ENCODE results near the gene ALDH4A1. TPM values are rescaled to one million over a fixed set of nuclear protein-coding genes. Genes with fewer than 3 reads are reported as not detected.

The ALDH4A1 gene
- total RNA-seq, 1 experiment from 2014 or later, result 31.0 TPM

DNA sequence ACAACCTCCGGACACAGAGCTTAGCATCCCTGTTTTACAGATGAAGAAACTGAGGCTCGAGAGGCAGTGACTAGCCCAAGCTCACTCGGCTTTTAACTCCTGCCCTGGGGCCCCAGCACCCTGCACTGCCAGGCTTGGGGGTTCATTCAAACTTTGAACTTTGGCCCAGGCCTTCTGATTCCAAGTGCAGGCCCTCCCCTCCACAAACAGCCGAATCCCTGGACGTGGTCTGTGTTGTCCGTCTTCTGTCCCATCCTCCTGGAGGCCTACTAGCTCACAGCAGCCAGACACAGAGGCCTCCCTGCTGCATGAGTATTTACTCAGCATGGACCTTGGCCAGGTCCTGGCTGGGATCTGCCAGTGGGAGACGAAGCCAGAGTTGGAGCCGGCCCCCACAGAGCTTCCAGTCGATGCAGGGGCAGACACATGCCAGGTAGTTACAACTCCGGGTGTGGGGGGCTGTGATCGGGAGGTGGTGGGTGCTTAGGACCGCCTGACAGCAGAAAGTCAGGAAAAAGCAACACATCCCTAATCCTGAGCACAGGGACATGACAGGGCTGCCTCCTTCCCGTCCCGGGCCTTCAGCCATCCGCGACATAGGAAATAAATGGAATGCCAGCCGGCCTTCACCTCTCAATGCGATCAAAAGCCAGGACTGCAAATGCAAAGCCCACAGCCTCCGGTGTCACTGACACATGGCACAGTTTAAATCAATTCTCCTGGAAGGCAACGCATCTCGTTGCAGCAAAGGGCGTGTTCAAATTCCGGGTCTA, 46.7 kb upstream of the ALDH4A1 start:
- peaks cover 37% of the 10 kb centered on the region for H3K4me1 Mint-ChIP-seq

DNA sequence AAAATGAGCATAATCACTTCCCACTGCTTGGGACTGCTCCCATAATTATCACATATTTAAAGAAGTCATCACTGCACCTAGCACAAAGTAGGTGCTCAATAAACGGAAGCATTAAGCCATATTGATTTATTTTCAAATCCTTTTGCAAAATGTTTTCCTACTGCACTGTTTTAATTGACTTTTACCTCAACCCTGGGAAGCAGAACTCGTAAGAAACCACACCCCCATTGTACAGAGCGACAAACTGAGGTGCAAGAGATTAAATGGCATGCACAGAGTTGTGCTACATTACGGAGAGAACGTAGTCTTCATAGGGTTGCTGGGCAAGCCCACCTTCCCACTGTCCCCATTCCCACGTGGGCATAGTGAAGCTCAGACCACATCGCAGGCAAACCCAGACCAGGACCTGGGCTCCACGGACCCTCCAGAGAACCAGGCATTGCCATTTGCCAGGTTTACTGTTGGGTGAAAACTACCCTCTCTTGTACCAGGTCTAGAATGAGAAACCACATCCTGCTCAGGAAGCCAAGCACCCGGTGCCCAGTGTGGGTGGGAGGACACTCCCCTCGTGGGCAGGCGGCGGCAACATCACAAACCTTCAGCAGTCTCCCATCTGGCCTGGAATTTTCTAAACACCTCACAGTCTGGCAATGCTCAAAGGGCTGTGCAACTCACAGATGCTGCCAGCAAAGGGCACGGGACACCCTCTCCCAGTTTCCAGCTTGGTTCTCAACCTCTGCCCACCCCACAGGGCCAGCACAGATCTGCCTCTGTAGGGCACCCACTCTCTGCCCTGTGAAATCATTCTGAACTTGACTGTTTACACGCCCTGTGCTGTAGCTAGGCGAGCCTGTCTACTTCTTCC, 45.9 kb upstream of the ALDH4A1 start:
- Mint-ChIP-seq H3K36me3 (no peaks in the 10 kb centered on the region), H3K4me1 (peaks cover 39% of the 10 kb centered on the region), H3K27me3 (ENCODE audit: low read depth) (no peaks in the 10 kb centered on the region), H3K4me3 (no peak overlapping the region), H3K9me3 (no peaks in the 10 kb centered on the region), H3K27ac (0 out of 2 replicates have a peak overlapping the region, but pooled peaks have one; percentile 36)
- no peak for TF ChIP-seq ZNF423 (CRISPR knock-in tag; IDR thresholded peaks at IDR 0.05)
- TF ChIP-seq ZNF317 (CRISPR knock-in tag; IDR thresholded peaks at IDR 0.05; ENCODE audit: borderline replicate concordance, low read depth), result no peak
- TF ChIP-seq ZNF263 (CRISPR knock-in tag; IDR thresholded peaks at IDR 0.05; ENCODE audit: low read depth), result no peak
- no peak for TF ChIP-seq ETV6 (CRISPR knock-in tag; IDR thresholded peaks at IDR 0.05)
- no peak for TF ChIP-seq JAZF1 (CRISPR knock-in tag; IDR thresholded peaks at IDR 0.05)
- no peak for TF ChIP-seq RELA (CRISPR knock-in tag; IDR thresholded peaks at IDR 0.05; ENCODE audit: borderline replicate concordance)
- TF ChIP-seq OVOL2 (CRISPR knock-in tag; IDR thresholded peaks at IDR 0.05; ENCODE audit: borderline replicate concordance), result no peak
- TF ChIP-seq, protein P1, sequence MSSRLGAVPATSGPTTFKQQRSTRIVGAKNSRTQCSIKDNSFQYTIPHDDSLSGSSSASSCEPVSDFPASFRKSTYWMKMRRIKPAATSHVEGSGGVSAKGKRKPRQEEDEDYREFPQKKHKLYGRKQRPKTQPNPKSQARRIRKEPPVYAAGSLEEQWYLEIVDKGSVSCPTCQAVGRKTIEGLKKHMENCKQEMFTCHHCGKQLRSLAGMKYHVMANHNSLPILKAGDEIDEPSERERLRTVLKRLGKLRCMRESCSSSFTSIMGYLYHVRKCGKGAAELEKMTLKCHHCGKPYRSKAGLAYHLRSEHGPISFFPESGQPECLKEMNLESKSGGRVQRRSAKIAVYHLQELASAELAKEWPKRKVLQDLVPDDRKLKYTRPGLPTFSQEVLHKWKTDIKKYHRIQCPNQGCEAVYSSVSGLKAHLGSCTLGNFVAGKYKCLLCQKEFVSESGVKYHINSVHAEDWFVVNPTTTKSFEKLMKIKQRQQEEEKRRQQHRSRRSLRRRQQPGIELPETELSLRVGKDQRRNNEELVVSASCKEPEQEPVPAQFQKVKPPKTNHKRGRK (CRISPR knock-in tag; IDR thresholded peaks at IDR 0.05; ENCODE audit: borderline replicate concordance), result no peak
- TF ChIP-seq, protein P2, sequence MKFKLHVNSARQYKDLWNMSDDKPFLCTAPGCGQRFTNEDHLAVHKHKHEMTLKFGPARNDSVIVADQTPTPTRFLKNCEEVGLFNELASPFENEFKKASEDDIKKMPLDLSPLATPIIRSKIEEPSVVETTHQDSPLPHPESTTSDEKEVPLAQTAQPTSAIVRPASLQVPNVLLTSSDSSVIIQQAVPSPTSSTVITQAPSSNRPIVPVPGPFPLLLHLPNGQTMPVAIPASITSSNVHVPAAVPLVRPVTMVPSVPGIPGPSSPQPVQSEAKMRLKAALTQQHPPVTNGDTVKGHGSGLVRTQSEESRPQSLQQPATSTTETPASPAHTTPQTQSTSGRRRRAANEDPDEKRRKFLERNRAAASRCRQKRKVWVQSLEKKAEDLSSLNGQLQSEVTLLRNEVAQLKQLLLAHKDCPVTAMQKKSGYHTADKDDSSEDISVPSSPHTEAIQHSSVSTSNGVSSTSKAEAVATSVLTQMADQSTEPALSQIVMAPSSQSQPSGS (CRISPR knock-in tag; IDR thresholded peaks at IDR 0.05; ENCODE audit: borderline replicate concordance, low read depth), result no peak
- TF ChIP-seq, protein P3, sequence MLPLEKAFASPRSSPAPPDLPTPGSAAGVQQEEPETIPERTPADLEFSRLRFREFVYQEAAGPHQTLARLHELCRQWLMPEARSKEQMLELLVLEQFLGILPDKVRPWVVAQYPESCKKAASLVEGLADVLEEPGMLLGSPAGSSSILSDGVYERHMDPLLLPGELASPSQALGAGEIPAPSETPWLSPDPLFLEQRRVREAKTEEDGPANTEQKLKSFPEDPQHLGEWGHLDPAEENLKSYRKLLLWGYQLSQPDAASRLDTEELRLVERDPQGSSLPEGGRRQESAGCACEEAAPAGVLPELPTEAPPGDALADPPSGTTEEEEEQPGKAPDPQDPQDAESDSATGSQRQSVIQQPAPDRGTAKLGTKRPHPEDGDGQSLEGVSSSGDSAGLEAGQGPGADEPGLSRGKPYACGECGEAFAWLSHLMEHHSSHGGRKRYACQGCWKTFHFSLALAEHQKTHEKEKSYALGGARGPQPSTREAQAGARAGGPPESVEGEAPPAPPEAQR (CRISPR knock-in tag; IDR thresholded peaks at IDR 0.05), result no peak
- TF ChIP-seq, protein P4, sequence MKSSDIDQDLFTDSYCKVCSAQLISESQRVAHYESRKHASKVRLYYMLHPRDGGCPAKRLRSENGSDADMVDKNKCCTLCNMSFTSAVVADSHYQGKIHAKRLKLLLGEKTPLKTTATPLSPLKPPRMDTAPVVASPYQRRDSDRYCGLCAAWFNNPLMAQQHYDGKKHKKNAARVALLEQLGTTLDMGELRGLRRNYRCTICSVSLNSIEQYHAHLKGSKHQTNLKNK (CRISPR knock-in tag; IDR thresholded peaks at IDR 0.05), result no peak
- TF ChIP-seq ZNF671 (CRISPR knock-in tag; IDR thresholded peaks at IDR 0.05), result no peak
- TF ChIP-seq TEAD4 (CRISPR knock-in tag; IDR thresholded peaks at IDR 0.05), result no peak
- TF ChIP-seq, protein P5, sequence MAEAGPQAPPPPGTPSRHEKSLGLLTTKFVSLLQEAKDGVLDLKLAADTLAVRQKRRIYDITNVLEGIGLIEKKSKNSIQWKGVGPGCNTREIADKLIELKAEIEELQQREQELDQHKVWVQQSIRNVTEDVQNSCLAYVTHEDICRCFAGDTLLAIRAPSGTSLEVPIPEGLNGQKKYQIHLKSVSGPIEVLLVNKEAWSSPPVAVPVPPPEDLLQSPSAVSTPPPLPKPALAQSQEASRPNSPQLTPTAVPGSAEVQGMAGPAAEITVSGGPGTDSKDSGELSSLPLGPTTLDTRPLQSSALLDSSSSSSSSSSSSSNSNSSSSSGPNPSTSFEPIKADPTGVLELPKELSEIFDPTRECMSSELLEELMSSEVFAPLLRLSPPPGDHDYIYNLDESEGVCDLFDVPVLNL (CRISPR knock-in tag; IDR thresholded peaks at IDR 0.05; ENCODE audit: borderline replicate concordance, low read depth), result no peak
- DNase-seq (ENCODE audit: low spot score) (no peak), ATAC-seq (no peak)
- CTCF ChIA-PET, result interaction anchor here (3.3 to 3.5 kb wide), 2 partner anchors 35 to 41 kb away, joined by 24 to 37 read pairs; no protein-coding TSS in a partner anchor
- POLR2A ChIA-PET, result no interaction called here

More for the DNA sequence above, 46.7 kb upstream of the ALDH4A1 start:
- H3K9me3 Mint-ChIP-seq, result no peaks in the 10 kb centered on the region
- ChIA-PET CTCF (interaction anchor here (1.0 to 3.5 kb wide), 4 partner anchors 36 to 75 kb away, joined by 3 to 37 read pairs (median 14); no protein-coding TSS in a partner anchor), POLR2A (no interaction called here)
- no peaks in the 10 kb centered on the region for H3K36me3 Mint-ChIP-seq
- H3K27me3 Mint-ChIP-seq (ENCODE audit: low read depth), result peaks cover 3% of the 10 kb centered on the region
- H3K27ac Mint-ChIP-seq, result peak overlapping the region; percentile 90
- ATAC-seq (no peak; the same call in 1 of the 2 replicates), DNase-seq (ENCODE audit: low spot score) (no peak)
- TF ChIP-seq ZNF219 (CRISPR knock-in tag; IDR thresholded peaks at IDR 0.05; ENCODE audit: borderline replicate concordance) (no peak), ZNF121 (CRISPR knock-in tag; IDR thresholded peaks at IDR 0.05) (no peak), GABPB1 (CRISPR knock-in tag; IDR thresholded peaks at IDR 0.05) (peak; percentile 63)
- no peak overlapping the region for H3K4me3 Mint-ChIP-seq
